HepG2 (cell line): ENCODE data around the gene ZNF385B. TPM values are rescaled to one million over a fixed set of nuclear protein-coding genes. Genes with fewer than 3 reads are reported as not detected.

Source experiments
- CBX2 ChIP-seq, 2 experiments: fragments of 200-600 bp in 1 of 2; sonication (generic); formaldehyde crosslinking in 1 of 2; IDR thresholded peaks; 2 replicates each; pipeline versions ENCODE4 v1.7.0 to v1.8.1; 2018 to 2022; ENCODE audit warnings: low read depth in 2 of 2, low read length in 1 of 2, mild to moderate bottlenecking in 1 of 2, missing genetic modification reagents in 1 of 2
- FOXP4 ChIP-seq: sonication (generic); formaldehyde crosslinking; IDR thresholded peaks from 2 replicates; pipeline ENCODE4 v1.4.0; 2020; ENCODE audit warnings: missing genetic modification reagents
- NCOR1 ChIP-seq: fragments of 200-600 bp; sonication (generic); IDR thresholded peaks from 2 replicates; pipeline ENCODE4 v1.7.0; 2017; ENCODE audit warnings: antibody characterized with exemption, low read length, borderline replicate concordance
- PITX1 ChIP-seq: sonication (generic); formaldehyde crosslinking; IDR thresholded peaks from 2 replicates; pipeline ENCODE4 v1.5.1; 2020; ENCODE audit warnings: mild to moderate bottlenecking, missing genetic modification reagents
- PLRG1 ChIP-seq: fragments of 450-650 bp; conservative IDR thresholded peaks from 2 replicates; pipeline ENCODE4 v1.6.1; 2016
- RERE ChIP-seq: IDR thresholded peaks from 2 replicates; pipeline ENCODE4 v1.6.1; 2016; ENCODE audit warnings: low read depth, missing genetic modification reagents, missing compliant biosample characterization
- SALL1 ChIP-seq: sonication (generic); formaldehyde crosslinking; IDR thresholded peaks from 2 replicates; pipeline ENCODE4 v1.8.0; 2022; ENCODE audit warnings: mild to moderate bottlenecking, missing genetic modification reagents
- ZBTB40 ChIP-seq, 2 experiments: fragments of 450-650 bp in 1 of 2; sonication (generic) in 1 of 2; formaldehyde crosslinking in 1 of 2; IDR thresholded peaks; 2 replicates each; pipeline versions ENCODE4 v1.6.1 to v1.8.0; 2016 to 2022; ENCODE audit warnings: antibody characterized with exemption in 1 of 2, mild to moderate bottlenecking in 1 of 2, missing genetic modification reagents in 1 of 2
- ZNF224 ChIP-seq: sonication (generic); formaldehyde crosslinking; IDR thresholded peaks from 2 replicates; pipeline ENCODE4 v1.5.0; 2020; ENCODE audit warnings: mild to moderate bottlenecking, missing genetic modification reagents
- ZNF558 ChIP-seq: sonication (generic); formaldehyde crosslinking; IDR thresholded peaks from 2 replicates; pipeline ENCODE4 v1.9.0; 2022; ENCODE audit warnings: mild to moderate bottlenecking, missing genetic modification reagents, borderline replicate concordance
- polyA plus RNA-seq, 8 experiments: library from polyadenylated mRNA; depleted of rRNA in 3 of 8; stranded (reverse) in 7 of 8; unstranded in 1 of 8; fragments of >200 nt; fragmentation: Illumina TruSeq in 4 of 8; extraction: Trizol in 4 of 8; gene quantifications; 2 replicates each; pipeline versions ENCODE4 v1.2.1 to v1.2.3, GENCODE V29; 2011 to 2016; ENCODE audit warnings: low read depth in 4 of 8, missing spikeins in 1 of 8, mixed read lengths in 1 of 8; ENCODE audit not compliant: insufficient read depth in 1 of 8
- total RNA-seq, 5 experiments: library from RNA; depleted of rRNA; stranded (reverse); fragments of >200 nt; fragmentation: Illumina TruSeq; extraction: Trizol; gene quantifications; 2 replicates each; pipeline ENCODE4 v1.2.3, GENCODE V29; 2016; ENCODE audit warnings: low read depth in 1 of 5
- TF ChIP-seq, protein P1 (sequence below): sonication (generic); formaldehyde crosslinking; IDR thresholded peaks from 2 replicates; pipeline ENCODE4 v1.8.0; 2022; ENCODE audit warnings: missing genetic modification reagents, mild to moderate bottlenecking, inconsistent platforms, borderline replicate concordance

The ZNF385B gene
- total and polyA plus RNA-seq, 2 of the 13 experiments (the other 11 are each of a cell fraction or from before 2014, with no cell fraction given) = 3.3 to 6.7 TPM

- TF ChIP-seq PLRG1 (no peak), RERE (CRISPR knock-in tag) (no peak), ZNF224 (no peak), SALL1 (CRISPR knock-in tag) (no peak), PITX1 (CRISPR knock-in tag) (no peak), FOXP4 (CRISPR knock-in tag) (no peak), ZBTB40 (IDR thresholded peaks at IDR 0.05) (no peak), ZBTB40 (CRISPR knock-in tag; IDR thresholded peaks at IDR 0.05) (no peak), NCOR1 (no peak), ZNF558 (CRISPR knock-in tag) (no peak), CBX2 (IDR thresholded peaks at IDR 0.05; ENCODE audit: low read depth, low read length) (no peak), CBX2 (CRISPR knock-in tag; IDR thresholded peaks at IDR 0.05; ENCODE audit: low read depth) (no peak)
- TF ChIP-seq, protein P1, sequence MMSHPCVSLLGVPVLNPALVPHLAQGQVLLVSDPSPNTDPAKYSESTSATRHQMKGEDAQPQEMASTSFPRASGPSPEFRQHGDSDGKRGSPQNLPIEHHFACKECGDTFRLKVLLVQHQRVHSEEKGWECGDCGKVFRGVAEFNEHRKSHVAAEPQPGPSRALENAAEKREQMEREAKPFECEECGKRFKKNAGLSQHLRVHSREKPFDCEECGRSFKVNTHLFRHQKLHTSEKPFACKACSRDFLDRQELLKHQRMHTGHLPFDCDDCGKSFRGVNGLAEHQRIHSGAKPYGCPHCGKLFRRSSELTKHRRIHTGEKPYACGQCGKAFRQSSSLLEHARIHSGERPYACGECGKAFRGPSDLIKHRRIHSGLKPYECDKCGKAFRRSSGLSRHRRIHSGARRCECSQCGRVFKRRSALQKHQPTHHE = no peak
These were observed 255.3 kb downstream of the ZNF385B start (continued) for GRCh38 chr2:179606141-179606540.
